HG02571 (cell line): ENCODE results near the gene PGC.
A peak's percentile ranks its signal among the peaks of the same experiment; 100 is the strongest.

Source experiments
- ATAC-seq: cut with Tn5 transposase; IDR thresholded peaks from one replicate; pipeline ENCODE4 v1.9.1; 2021; ENCODE audit warnings: mild to moderate bottlenecking, moderate library complexity; ENCODE audit not compliant: unreplicated experiment

The PGC gene

GRCh38 chr6:41732149-41732548 is 15.0 kb downstream of the PGC start:
- ATAC-seq, result no peak

DNA sequence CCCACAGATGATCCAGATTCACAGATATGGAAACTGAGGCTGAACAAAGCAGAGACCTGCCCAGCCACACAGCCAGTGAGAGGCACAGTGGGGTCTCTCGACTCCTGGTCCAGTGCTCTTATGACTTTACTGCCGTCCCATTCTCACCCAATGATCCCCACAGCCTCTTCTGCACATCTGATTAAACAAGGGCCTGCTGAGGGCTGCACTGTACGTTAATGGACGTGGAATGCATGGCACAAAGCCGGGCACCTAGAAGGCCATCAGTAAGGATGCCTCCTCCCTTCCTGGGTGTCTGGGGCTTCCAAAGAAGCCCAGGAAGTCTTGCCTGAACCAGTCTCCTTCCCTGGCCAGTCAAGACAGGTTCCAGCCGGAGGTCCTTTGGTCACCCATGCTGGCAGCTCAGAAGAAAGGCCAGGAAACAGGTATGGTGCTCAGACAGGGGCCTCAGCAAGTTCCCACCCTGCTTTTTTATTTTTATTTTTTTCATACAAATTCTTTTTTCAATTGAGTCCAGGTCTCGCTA is 15.6 kb downstream of the PGC start:
- no peak for ATAC-seq

GRCh38 chr6:41730531-41731436 is 16.4 kb downstream of the PGC start:
- no peak for ATAC-seq

- ATAC-seq, result no peak
These were observed 17.6 kb downstream of the PGC start for GRCh38 chr6:41729624-41730023.

GRCh38 chr6:41728954-41729353 is 18.2 kb downstream of the PGC start:
- ATAC-seq, result no peak

GRCh38 chr6:41728073-41728936 is 18.9 kb downstream of the PGC start:
- ATAC-seq, result no peak

DNA sequence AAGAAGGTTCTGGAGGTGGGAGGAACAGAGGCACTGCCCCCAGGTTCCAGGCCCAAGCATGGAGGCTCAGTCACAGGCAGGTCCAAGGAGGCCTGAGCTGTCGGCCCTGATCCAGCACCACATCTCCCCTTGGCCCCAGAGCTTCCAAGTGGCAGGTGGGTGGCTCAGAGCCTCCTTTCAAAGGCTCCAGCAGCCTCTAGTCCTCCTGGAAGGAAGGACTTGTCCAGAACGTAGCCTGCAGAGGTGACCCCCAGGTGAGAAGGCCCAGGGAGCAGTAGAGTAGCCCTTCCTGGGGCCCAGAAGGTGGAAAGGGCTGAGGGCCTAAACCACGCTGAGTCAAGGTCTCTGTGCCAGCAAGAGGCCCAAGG is 19.5 kb downstream of the PGC start:
- no peak for ATAC-seq

- ATAC-seq, result no peak
These were observed 20.3 kb downstream of the PGC start for GRCh38 chr6:41726876-41727275.

DNA sequence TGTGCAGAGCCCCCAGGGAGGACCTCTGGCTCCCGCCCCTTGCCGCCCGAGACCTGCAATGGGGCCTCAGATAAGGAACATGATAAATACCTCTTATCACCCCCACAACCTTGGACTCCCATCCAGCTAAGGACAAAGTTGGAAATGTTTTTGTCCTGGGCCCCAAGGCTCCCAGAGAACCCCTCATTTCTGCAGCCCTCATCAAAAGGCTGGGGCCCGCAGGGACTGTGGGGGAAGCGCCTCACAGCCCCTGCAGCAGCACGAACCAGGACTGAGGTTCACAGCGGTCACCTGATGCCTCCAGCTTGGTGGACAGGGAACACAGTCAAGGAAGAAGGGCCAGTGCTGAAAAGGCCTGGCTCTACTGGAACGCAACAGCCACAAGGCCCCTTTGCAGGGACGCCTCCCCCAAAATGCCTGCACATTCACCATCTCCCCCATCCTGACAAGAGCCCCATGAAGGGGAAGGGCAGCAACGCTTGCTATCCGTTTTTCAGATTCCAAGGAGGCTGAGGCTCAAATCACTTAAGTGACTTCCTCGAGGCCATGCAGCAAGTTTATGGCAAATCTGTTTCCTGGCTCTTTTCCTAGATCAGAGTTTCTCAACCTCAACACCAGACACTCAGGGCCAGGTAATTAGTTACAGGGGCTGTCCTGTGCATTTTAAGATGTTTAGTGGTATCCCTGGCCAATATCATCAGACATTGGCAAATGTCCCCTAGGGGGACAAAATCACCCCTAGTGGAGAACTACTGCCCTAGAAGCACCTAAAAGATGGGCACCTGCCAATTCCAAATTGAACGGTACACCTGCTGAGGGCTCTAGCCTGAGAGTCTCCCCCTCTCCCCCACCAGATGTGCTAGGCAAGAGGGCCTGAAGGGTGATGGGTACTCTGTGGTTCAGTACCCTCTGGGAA is 22.4 kb downstream of the PGC start:
- no peak for ATAC-seq

DNA sequence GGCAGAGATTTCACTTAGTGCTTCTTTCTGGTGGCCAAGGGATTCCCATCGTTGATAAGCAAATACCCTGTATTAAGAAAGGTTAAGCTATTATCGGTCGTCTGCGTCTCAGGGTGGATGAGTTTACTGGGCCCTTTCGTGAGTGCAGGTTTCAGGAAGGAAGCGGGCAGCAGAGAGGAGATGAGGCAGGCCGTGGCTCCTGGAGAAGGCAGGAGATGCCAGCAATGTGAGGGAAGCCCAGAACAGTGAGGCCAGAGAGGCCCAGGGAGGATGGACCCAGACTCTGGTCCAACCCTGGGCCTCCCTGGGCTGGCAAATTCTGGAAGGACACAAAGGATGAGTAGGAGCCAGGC is 23.0 kb downstream of the PGC start:
- ATAC-seq, result no peak

GRCh38 chr6:41723530-41724227 is 23.5 kb downstream of the PGC start:
- ATAC-seq, result peak; percentile 61

GRCh38 chr6:41722969-41723529 is 24.1 kb downstream of the PGC start:
- no peak for ATAC-seq

DNA sequence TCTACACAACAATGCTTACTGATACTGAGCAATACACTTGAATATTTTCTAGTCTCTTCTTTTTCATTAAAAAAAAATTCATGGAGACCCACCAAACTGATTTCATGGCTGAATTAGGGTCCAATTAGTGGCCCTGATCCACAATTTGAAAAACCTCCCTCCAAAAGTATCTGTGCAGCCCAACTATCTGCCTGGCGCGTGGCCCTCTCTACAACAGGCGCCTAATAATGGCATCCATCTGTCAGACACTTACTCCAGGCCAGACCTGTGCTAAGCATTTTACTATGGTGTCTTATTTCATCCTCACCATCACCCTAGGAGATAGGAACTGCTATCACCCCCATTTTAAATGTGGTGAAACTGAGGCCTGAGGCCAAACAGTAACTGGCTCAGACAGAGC is 25.8 kb downstream of the PGC start:
- ATAC-seq, result no peak

GRCh38 chr6:41720783-41721182 is 26.4 kb downstream of the PGC start:
- ATAC-seq, result no peak

DNA sequence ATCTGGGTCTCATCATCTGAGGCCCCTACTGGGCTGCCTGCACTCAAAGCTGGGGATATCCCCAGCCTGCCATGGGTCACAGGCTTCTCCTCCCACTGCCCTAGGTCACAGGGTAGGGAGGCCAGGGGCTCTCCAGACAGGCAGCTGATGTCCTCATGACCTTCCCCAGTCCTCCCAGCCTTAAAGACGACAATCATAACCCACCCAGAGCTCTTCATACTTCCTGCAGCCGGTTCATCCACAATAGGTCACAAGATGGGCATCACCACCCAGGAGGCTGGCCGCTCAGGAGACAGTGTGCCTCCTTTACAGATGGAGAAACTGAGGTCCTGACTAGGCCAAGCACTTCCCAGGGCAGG is 27.0 kb downstream of the PGC start:
- ATAC-seq, result no peak

DNA sequence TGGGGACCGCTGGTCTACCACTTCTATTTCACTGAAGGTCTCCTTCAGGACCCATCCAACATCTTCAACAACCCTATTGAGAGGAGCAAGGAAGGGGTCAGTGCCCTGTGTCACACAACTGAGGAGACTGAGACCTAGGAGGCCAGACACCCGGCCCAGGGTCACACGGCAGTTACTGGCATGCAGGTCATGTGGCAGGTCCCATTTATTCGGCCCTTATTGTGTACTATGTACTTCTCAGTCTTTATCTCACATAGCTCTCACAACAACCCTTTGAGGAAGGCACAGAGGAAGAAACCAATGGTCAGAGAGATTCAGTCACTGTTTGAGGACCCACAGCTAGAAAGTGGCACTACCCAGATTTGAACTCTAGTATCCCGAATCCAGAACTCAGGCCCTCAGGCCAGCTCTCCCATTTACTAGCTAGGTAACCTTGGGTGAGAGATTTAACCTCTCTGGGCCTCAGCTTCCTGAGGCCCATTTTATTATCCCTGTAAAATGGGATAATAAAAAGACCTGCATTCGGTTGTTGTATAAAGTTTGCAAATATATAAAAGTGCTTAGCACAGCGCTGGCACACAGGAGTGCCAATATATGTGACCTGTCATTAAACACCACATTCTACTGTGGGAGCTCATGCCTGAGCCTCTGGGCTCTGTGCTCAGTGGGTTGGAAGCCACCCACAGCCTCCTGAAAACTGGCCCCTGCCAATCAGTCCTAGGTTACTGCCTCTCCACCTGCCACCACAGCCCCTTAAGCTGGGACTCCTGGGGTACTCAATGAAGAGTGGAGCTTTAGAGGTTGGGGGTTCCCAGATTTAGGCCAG is 27.5 kb downstream of the PGC start:
- no peak for ATAC-seq

GRCh38 chr6:41718828-41719227 is 28.4 kb downstream of the PGC start:
- no peak for ATAC-seq

GRCh38 chr6:41717392-41717736 is 29.8 kb downstream of the PGC start:
- ATAC-seq, result no peak
